H1 (cell line): Measurements from ENCODE around the gene RPL18. TPM values are rescaled to one million over a fixed set of nuclear protein-coding genes. Genes with fewer than 3 reads are reported as not detected.

ENCODE experiments used
- TEAD4 ChIP-seq: IDR thresholded peaks from 2 replicates; pipeline ENCODE4 v1.6.1; 2012; ENCODE audit warnings: low read depth, low read length, inconsistent platforms, mixed read lengths
- polyA plus RNA-seq, 7 experiments: library from polyadenylated mRNA; depleted of rRNA in 3 of 7; stranded (reverse) in 5 of 7; unstranded in 2 of 7; fragments of >200 nt in 5 of 7; fragments of 200-250 nt in 2 of 7; gene quantifications; 1 replicate in 5 of 7; 2 replicates in 1 of 7; 4 replicates in 1 of 7; pipeline versions ENCODE4 v1.2.1 to v1.2.3, GENCODE V29; 2011 to 2013; ENCODE audit warnings: missing spikeins in 2 of 7, mixed read lengths in 2 of 7
- total RNA-seq: library from RNA; stranded (reverse); fragmentation: NEBNext Ultra II Directional; extraction: Animal tissue kit (Norgen Biotek cat#: 25700); gene quantifications from 2 replicates; pipeline ENCODE4 v1.2.1, GENCODE V29; 2021

RPL18 gene
- total and polyA plus RNA-seq, 2 of the 8 experiments (the other 6 are each of a cell fraction or from before 2014, with no cell fraction given): 1,669 to 2,789 TPM

GRCh38 chr19:48646722-48647216 lies 27.8 kb upstream of the RPL18 start (continued):
- 0 out of 2 replicates have a peak, but pooled peaks have one; percentile 26 for TF ChIP-seq TEAD4
